ENCODE results near the gene IFNA2.
"Not testable (repeated sequence)": the region's sequence is repeated elsewhere in the genome, so short reads cannot be mapped to it uniquely, and the experiment has no call there.

Gene IFNA2

GRCh38 chr9:21385131-21385670 lies at the start of gene IFNA2:
IFNA2 (minus strand) TSS chr9:21385398; CDS start chr9:21385329, 69 bp downstream.
- Mint-ChIP-seq H3K4me3 (no peak within 1 kb of the TSS), H3K4me1 (peaks cover 16% of the 10 kb centered on the region), H3K27me3 (peaks cover 40% of the 10 kb centered on the region), H3K9me3 (no peaks in the 10 kb centered on the region), H3K27ac (no peak within 1 kb of the TSS)
- ATAC-seq (no peak), DNase-seq (no peak)

- not testable (repeated sequence) for DNase-seq, ATAC-seq, H3K4me1 Mint-ChIP-seq, H3K27ac Mint-ChIP-seq, H3K4me3 Mint-ChIP-seq, H3K9me3 Mint-ChIP-seq
- H3K27me3 Mint-ChIP-seq: peaks cover 19% of the 10 kb centered on the region
Measured at GRCh38 chr9:21435015-21435383, 49.8 kb upstream of the IFNA2 start.

- Mint-ChIP-seq H3K27ac (no peak overlapping the region), H3K4me1 (no peaks in the 10 kb centered on the region), H3K27me3 (peaks cover 25% of the 10 kb centered on the region), H3K4me3 (no peak overlapping the region), H3K9me3 (no peaks in the 10 kb centered on the region)
- DNase-seq (no peak), ATAC-seq (no peak)
Measured at GRCh38 chr9:21434202-21435014, 49.2 kb upstream of the IFNA2 start.

- H3K4me3 Mint-ChIP-seq: no peak overlapping the region
- DNase-seq (no peak), ATAC-seq (no peak)
- H3K9me3 Mint-ChIP-seq: no peaks in the 10 kb centered on the region
- no peak overlapping the region for H3K27ac Mint-ChIP-seq
- H3K4me1 Mint-ChIP-seq: no peaks in the 10 kb centered on the region
- H3K27me3 Mint-ChIP-seq: peaks cover 32% of the 10 kb centered on the region
Measured at GRCh38 chr9:21432672-21433425, 47.7 kb upstream of the IFNA2 start.

GRCh38 chr9:21429191-21429590 lies 44.0 kb upstream of the IFNA2 start:
- no peaks in the 10 kb centered on the region for H3K9me3 Mint-ChIP-seq
- no peak for DNase-seq

GRCh38 chr9:21428235-21428634 lies 43.0 kb upstream of the IFNA2 start:
- ATAC-seq (no peak), DNase-seq (no peak)
- Mint-ChIP-seq H3K27ac (no peak overlapping the region), H3K9me3 (no peaks in the 10 kb centered on the region), H3K4me1 (no peaks in the 10 kb centered on the region), H3K4me3 (no peak overlapping the region), H3K27me3 (peaks cover 55% of the 10 kb centered on the region)

More at GRCh38 chr9:21429191-21429590, 44.0 kb upstream of the IFNA2 start:
- no peak for ATAC-seq
- Mint-ChIP-seq H3K4me3 (no peak overlapping the region), H3K27me3 (peaks cover 63% of the 10 kb centered on the region), H3K4me1 (no peaks in the 10 kb centered on the region), H3K27ac (no peak overlapping the region)

- peaks cover 18% of the 10 kb centered on the region for H3K27me3 Mint-ChIP-seq
- ATAC-seq (no peak), DNase-seq (no peak)
Measured at GRCh38 chr9:21415493-21416267, 30.5 kb upstream of the IFNA2 start.

GRCh38 chr9:21414220-21414940 lies 29.2 kb upstream of the IFNA2 start:
- ATAC-seq (no peak), DNase-seq (no peak)
- peaks cover 6% of the 10 kb centered on the region for H3K4me1 Mint-ChIP-seq
- H3K9me3 Mint-ChIP-seq: no peaks in the 10 kb centered on the region
- H3K27ac Mint-ChIP-seq: peak overlapping the region in 1 of 2 donors; percentile 15
- peaks cover 23% of the 10 kb centered on the region for H3K27me3 Mint-ChIP-seq
- no peak overlapping the region for H3K4me3 Mint-ChIP-seq

More at GRCh38 chr9:21415493-21416267, 30.5 kb upstream of the IFNA2 start:
- Mint-ChIP-seq H3K4me1 (peaks cover 6% of the 10 kb centered on the region), H3K9me3 (no peaks in the 10 kb centered on the region), H3K27ac (no peak overlapping the region), H3K4me3 (no peak overlapping the region)

GRCh38 chr9:21413624-21414023 lies 28.4 kb upstream of the IFNA2 start:
- peaks cover 6% of the 10 kb centered on the region for H3K4me1 Mint-ChIP-seq
- peaks cover 23% of the 10 kb centered on the region for H3K27me3 Mint-ChIP-seq
- no peaks in the 10 kb centered on the region for H3K9me3 Mint-ChIP-seq
- H3K4me3 Mint-ChIP-seq: no peak overlapping the region
- ATAC-seq (peak; percentile 82), DNase-seq (no peak)
- no peak overlapping the region for H3K27ac Mint-ChIP-seq

GRCh38 chr9:21413151-21413550 lies 28.0 kb upstream of the IFNA2 start:
- no peak for DNase-seq
- peaks cover 23% of the 10 kb centered on the region for H3K27me3 Mint-ChIP-seq
- peaks cover 6% of the 10 kb centered on the region for H3K4me1 Mint-ChIP-seq
- no peak for ATAC-seq
- no peaks in the 10 kb centered on the region for H3K9me3 Mint-ChIP-seq
- no peak overlapping the region for H3K4me3 Mint-ChIP-seq
- H3K27ac Mint-ChIP-seq: no peak overlapping the region

- no peaks in the 10 kb centered on the region for H3K9me3 Mint-ChIP-seq
- no peak overlapping the region for H3K4me3 Mint-ChIP-seq
- peaks cover 6% of the 10 kb centered on the region for H3K4me1 Mint-ChIP-seq
- DNase-seq (no peak), ATAC-seq (no peak)
- no peak overlapping the region for H3K27ac Mint-ChIP-seq
- peaks cover 30% of the 10 kb centered on the region for H3K27me3 Mint-ChIP-seq
Measured at GRCh38 chr9:21412107-21412506, 26.9 kb upstream of the IFNA2 start.

GRCh38 chr9:21408817-21409216 lies 23.6 kb upstream of the IFNA2 start, which contains the start of gene IFNA8:
IFNA8 (plus strand) TSS chr9:21409117; CDS start chr9:21409177, 60 bp downstream.
- Mint-ChIP-seq H3K4me1 (peaks cover 5% of the 10 kb centered on the region), H3K27ac (no peak within 1 kb of the TSS), H3K9me3 (no peaks in the 10 kb centered on the region), H3K27me3 (peaks cover 43% of the 10 kb centered on the region), H3K4me3 (no peak within 1 kb of the TSS)
- DNase-seq (no peak), ATAC-seq (no peak)

GRCh38 chr9:21404146-21404545 lies 18.9 kb upstream of the IFNA2 start:
- peaks cover 66% of the 10 kb centered on the region for H3K27me3 Mint-ChIP-seq
- ATAC-seq: no peak
- no peak for DNase-seq
- H3K9me3 Mint-ChIP-seq: no peaks in the 10 kb centered on the region
- H3K4me3 Mint-ChIP-seq: no peak overlapping the region
- H3K4me1 Mint-ChIP-seq: peaks cover 17% of the 10 kb centered on the region
- no peak overlapping the region for H3K27ac Mint-ChIP-seq

- Mint-ChIP-seq H3K4me1 (peaks cover 17% of the 10 kb centered on the region), H3K4me3 (peak overlapping the region; percentile 77 to 82), H3K9me3 (no peaks in the 10 kb centered on the region), H3K27ac (peak overlapping the region in 1 of 2 donors; percentile 43), H3K27me3 (peaks cover 73% of the 10 kb centered on the region)
- peak; percentile 73 for ATAC-seq
- peak in 1 of 2 donors; percentile 24 for DNase-seq
Measured at GRCh38 chr9:21402386-21403251, 17.4 kb upstream of the IFNA2 start.

Measured in stimulated activated naive CD8-positive, alpha-beta T cell treated with anti-CD3 and anti-CD28 coated beads, Interleukin-15, amount 100 ng/mL, for 72 hours (primary cell).